OCI-LY1 (cell line): ENCODE data around the gene KCTD19.

Experiments used
- CTCF ChIP-seq: fragments of 200-600 bp; sonication (generic), shearing (Covaris generic); IDR thresholded peaks from 2 replicates; pipeline ENCODE4 v1.5.1; 2017; ENCODE audit warnings: mild to moderate bottlenecking, antibody characterized with exemption, low read length, moderate library complexity, mixed read lengths
- EZH2 ChIP-seq: fragments of 200-600 bp; sonication (generic), shearing (Covaris generic); IDR thresholded peaks from 2 replicates; pipeline ENCODE4 v1.8.0; 2017; ENCODE audit warnings: borderline replicate concordance, mixed run types, mild to moderate bottlenecking, antibody characterized with exemption, low read length, moderate library complexity, mixed read lengths

GRCh38 chr16:67254801-67255552 lies 71.6 kb downstream of the KCTD19 start:
- no peak for TF ChIP-seq CTCF
- TF ChIP-seq EZH2, result no peak
